ENCODE measurements around the gene C1QTNF9B. TPM values are rescaled to one million over a fixed set of nuclear protein-coding genes. Genes with fewer than 3 reads are reported as not detected.
"Not testable (repeated sequence)": the region's sequence is repeated elsewhere in the genome, so short reads cannot be mapped to it uniquely, and the experiment has no call there.

C1QTNF9B gene
- total and polyA plus RNA-seq, 4 donors: 0.08 to 0.24 TPM; not detected in 2

DNA sequence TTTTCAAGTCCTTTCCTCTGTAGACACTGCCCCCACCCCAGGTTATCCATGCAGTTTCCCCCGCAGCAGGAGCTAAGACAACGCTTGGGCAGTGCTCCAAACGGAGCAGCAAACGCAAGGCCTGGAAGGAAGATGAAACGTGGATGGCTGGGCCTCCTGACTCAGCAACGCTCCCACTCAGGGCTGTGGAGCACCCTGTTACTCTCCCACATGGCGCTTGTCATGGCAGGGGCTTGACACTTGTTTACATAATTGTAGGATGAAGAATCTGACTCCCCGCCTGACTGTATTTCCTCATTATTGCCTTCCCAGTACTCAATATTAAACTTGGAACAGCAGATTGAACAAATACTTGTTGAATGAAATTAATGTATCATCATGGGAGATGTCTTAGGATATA, 799 bp upstream of the C1QTNF9B start:
- H3K36me3 ChIP-seq (ENCODE audit: control insufficient read depth in 4 of 4, insufficient read depth in 3 of 4, low read depth in 1 of 4, low read length in 3 of 4): no peaks in the 10 kb centered on the region
- no peak overlapping the region for H3K4me3 ChIP-seq (ENCODE audit: low read depth in 1 of 3, low read length in 3 of 3)
- H3K27me3 ChIP-seq (ENCODE audit: control insufficient read depth in 4 of 4, insufficient read depth in 4 of 4, low read length in 3 of 4): peaks cover 0 to 4% (median 2%) of the 10 kb centered on the region in 4 donors
- no peak for DNase-seq (ENCODE audit: low spot score)
- H3K9me3 ChIP-seq (ENCODE audit: control insufficient read depth in 4 of 4, low read length in 3 of 4): no peaks in the 10 kb centered on the region
- H3K27ac ChIP-seq (ENCODE audit: low read depth in 1 of 2, low read length in 2 of 2): no peak overlapping the region
- TF ChIP-seq FOXA1 (IDR thresholded peaks at IDR 0.05): no peak
- TF ChIP-seq EGR1 (IDR thresholded peaks at IDR 0.05; ENCODE audit: low read depth in 2 of 2): no peak
- TF ChIP-seq, protein P1, sequence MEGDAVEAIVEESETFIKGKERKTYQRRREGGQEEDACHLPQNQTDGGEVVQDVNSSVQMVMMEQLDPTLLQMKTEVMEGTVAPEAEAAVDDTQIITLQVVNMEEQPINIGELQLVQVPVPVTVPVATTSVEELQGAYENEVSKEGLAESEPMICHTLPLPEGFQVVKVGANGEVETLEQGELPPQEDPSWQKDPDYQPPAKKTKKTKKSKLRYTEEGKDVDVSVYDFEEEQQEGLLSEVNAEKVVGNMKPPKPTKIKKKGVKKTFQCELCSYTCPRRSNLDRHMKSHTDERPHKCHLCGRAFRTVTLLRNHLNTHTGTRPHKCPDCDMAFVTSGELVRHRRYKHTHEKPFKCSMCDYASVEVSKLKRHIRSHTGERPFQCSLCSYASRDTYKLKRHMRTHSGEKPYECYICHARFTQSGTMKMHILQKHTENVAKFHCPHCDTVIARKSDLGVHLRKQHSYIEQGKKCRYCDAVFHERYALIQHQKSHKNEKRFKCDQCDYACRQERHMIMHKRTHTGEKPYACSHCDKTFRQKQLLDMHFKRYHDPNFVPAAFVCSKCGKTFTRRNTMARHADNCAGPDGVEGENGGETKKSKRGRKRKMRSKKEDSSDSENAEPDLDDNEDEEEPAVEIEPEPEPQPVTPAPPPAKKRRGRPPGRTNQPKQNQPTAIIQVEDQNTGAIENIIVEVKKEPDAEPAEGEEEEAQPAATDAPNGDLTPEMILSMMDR (IDR thresholded peaks at IDR 0.05; ENCODE audit: low read depth, low read length, missing input control): no peak
- no peak for TF ChIP-seq RXRA (IDR thresholded peaks at IDR 0.05)
- no peak for TF ChIP-seq SP1 (IDR thresholded peaks at IDR 0.05)
- no peak for TF ChIP-seq TAF1 (conservative IDR thresholded peaks at IDR 0.05)
- TF ChIP-seq GABPA (IDR thresholded peaks at IDR 0.05 in 1 of 2, conservative IDR thresholded peaks at IDR 0.05 in 1 of 2): no peak
- TF ChIP-seq, protein P2, sequence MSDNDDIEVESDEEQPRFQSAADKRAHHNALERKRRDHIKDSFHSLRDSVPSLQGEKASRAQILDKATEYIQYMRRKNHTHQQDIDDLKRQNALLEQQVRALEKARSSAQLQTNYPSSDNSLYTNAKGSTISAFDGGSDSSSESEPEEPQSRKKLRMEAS (IDR thresholded peaks at IDR 0.05): no peak
- TF ChIP-seq, protein P3, sequence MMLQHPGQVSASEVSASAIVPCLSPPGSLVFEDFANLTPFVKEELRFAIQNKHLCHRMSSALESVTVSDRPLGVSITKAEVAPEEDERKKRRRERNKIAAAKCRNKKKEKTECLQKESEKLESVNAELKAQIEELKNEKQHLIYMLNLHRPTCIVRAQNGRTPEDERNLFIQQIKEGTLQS (IDR thresholded peaks at IDR 0.05): no peak
- no peak for TF ChIP-seq HNF4G (IDR thresholded peaks at IDR 0.05)
- TF ChIP-seq, protein P4, sequence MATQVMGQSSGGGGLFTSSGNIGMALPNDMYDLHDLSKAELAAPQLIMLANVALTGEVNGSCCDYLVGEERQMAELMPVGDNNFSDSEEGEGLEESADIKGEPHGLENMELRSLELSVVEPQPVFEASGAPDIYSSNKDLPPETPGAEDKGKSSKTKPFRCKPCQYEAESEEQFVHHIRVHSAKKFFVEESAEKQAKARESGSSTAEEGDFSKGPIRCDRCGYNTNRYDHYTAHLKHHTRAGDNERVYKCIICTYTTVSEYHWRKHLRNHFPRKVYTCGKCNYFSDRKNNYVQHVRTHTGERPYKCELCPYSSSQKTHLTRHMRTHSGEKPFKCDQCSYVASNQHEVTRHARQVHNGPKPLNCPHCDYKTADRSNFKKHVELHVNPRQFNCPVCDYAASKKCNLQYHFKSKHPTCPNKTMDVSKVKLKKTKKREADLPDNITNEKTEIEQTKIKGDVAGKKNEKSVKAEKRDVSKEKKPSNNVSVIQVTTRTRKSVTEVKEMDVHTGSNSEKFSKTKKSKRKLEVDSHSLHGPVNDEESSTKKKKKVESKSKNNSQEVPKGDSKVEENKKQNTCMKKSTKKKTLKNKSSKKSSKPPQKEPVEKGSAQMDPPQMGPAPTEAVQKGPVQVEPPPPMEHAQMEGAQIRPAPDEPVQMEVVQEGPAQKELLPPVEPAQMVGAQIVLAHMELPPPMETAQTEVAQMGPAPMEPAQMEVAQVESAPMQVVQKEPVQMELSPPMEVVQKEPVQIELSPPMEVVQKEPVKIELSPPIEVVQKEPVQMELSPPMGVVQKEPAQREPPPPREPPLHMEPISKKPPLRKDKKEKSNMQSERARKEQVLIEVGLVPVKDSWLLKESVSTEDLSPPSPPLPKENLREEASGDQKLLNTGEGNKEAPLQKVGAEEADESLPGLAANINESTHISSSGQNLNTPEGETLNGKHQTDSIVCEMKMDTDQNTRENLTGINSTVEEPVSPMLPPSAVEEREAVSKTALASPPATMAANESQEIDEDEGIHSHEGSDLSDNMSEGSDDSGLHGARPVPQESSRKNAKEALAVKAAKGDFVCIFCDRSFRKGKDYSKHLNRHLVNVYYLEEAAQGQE (IDR thresholded peaks at IDR 0.05): no peak
- TF ChIP-seq NR2F2 (IDR thresholded peaks at IDR 0.05): no peak
- TF ChIP-seq FOXA2 (IDR thresholded peaks at IDR 0.05): no peak
- no peak for TF ChIP-seq HNF4A (conservative IDR thresholded peaks at IDR 0.05)
- no peak for TF ChIP-seq YY1 (IDR thresholded peaks at IDR 0.05)
- no peak overlapping the region for H3K9ac ChIP-seq (ENCODE audit: low read depth in 1 of 2, low read length in 2 of 2)
- 73% methylated on average over 8 of the region's 8 CpGs for WGBS
- H3K4me1 ChIP-seq (ENCODE audit: control insufficient read depth in 4 of 4, insufficient read depth in 4 of 4, low read length in 3 of 4): peaks cover 0 to under 1% (median under 1%) of the 10 kb centered on the region in 4 donors

DNA sequence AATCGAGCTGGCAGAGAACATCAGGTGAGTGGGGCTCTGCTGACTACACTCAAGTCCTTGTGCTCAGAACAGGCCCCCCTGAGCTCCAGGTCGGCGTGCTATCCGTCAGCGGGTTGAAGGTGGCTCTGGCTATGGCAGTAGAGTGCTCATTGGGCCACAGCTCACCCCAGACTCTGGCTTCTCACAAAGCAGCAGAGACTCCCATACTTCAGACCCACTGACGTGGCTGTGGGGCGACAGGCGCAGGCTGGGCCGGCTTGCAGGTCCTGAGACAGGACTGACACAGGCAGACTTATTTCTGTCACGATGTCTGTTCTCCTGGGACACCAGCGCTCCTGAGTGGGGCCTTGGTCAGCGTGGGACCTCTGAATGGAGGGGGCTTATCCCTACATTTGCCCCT, 2.6 kb downstream of the C1QTNF9B start:
- not testable (repeated sequence) for H3K4me1 ChIP-seq (ENCODE audit: control insufficient read depth in 4 of 4, insufficient read depth in 4 of 4, low read length in 3 of 4); H3K36me3 ChIP-seq (ENCODE audit: control insufficient read depth in 4 of 4, insufficient read depth in 3 of 4, low read depth in 1 of 4, low read length in 3 of 4); H3K27ac ChIP-seq (ENCODE audit: low read depth in 1 of 2, low read length in 2 of 2); H3K9ac ChIP-seq (ENCODE audit: low read depth in 1 of 2, low read length in 2 of 2); DNase-seq (ENCODE audit: low spot score); H3K27me3 ChIP-seq (ENCODE audit: control insufficient read depth in 4 of 4, insufficient read depth in 4 of 4, low read length in 3 of 4); H3K9me3 ChIP-seq (ENCODE audit: control insufficient read depth in 4 of 4, low read length in 3 of 4); H3K4me3 ChIP-seq (ENCODE audit: low read depth in 1 of 3, low read length in 3 of 3)
- 87% methylated on average over 11 of the region's 12 CpGs for WGBS

DNA sequence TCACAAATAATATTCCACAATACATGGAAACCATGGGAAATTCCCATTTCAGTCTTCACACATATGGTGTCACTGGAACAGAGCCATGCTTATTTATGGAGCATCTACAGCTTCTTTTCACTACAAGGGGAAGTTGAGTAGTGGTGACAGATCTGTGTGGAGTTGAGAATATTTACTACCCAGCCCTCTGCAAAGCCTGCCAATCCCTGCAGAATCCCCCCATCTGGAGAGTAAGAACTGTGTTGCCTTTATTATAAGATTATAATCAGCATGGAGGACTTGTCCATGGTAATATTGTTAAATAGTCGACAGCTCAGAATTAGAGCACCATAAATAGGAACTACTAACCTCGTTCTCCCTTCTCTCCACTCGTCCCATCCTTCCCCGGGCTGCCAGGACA, 3.5 kb downstream of the C1QTNF9B start:
- DNase-seq (ENCODE audit: low spot score); H3K4me3 ChIP-seq (ENCODE audit: low read depth in 1 of 3, low read length in 3 of 3); H3K27me3 ChIP-seq (ENCODE audit: control insufficient read depth in 4 of 4, insufficient read depth in 4 of 4, low read length in 3 of 4); H3K9me3 ChIP-seq (ENCODE audit: control insufficient read depth in 4 of 4, low read length in 3 of 4); H3K4me1 ChIP-seq (ENCODE audit: control insufficient read depth in 4 of 4, insufficient read depth in 4 of 4, low read length in 3 of 4); H3K27ac ChIP-seq (ENCODE audit: low read depth in 1 of 2, low read length in 2 of 2); H3K9ac ChIP-seq (ENCODE audit: low read depth in 1 of 2, low read length in 2 of 2); H3K36me3 ChIP-seq (ENCODE audit: control insufficient read depth in 4 of 4, insufficient read depth in 3 of 4, low read depth in 1 of 4, low read length in 3 of 4): not testable (repeated sequence)
- 87% methylated on average over 4 of the region's 4 CpGs for WGBS

Measured in liver (tissue), 9 donors.